Fibroblast of lung (primary cell): ENCODE results near the gene MAGI2. TPM values are rescaled to one million over a fixed set of nuclear protein-coding genes. Genes with fewer than 3 reads are reported as not detected.

Experiments used
- DNase-seq, 2 donors: peaks; one replicate each; pipeline versions ENCODE4 v3.0.0 to v3.0.0-alpha.2; 2010; ENCODE audit warnings: low read depth in 2 of 2
- H2AFZ ChIP-seq: 2 replicates; pipeline ENCODE4 v1.5.1; 2012; ENCODE audit warnings: low read length, control low read depth, inconsistent platforms
- H3K27ac ChIP-seq: 2 replicates; pipeline ENCODE4 v1.5.1; 2011; ENCODE audit warnings: low read length, control low read depth; ENCODE audit not compliant: insufficient read depth
- H3K27me3 ChIP-seq: 2 replicates; pipeline ENCODE4 v1.5.1; 2011; ENCODE audit warnings: mild to moderate bottlenecking, low read length; ENCODE audit not compliant: control insufficient read depth, insufficient read depth
- H3K36me3 ChIP-seq: 2 replicates; pipeline ENCODE4 v1.5.1; 2011; ENCODE audit warnings: low read length; ENCODE audit not compliant: control insufficient read depth, insufficient read depth
- H3K4me1 ChIP-seq: 2 replicates; pipeline ENCODE4 v1.5.1; 2011; ENCODE audit warnings: low read length; ENCODE audit not compliant: control insufficient read depth, insufficient read depth; ENCODE audit errors: extremely low read depth
- H3K4me2 ChIP-seq: 2 replicates; pipeline ENCODE4 v1.5.1; 2011; ENCODE audit warnings: low read length, control low read depth; ENCODE audit not compliant: insufficient read depth; ENCODE audit errors: extremely low read depth
- H3K4me3 ChIP-seq, 4 experiments: fragments of 200-600 bp in 1 of 4; sonication (generic) in 1 of 4; replicated peaks in 1 of 4; 2 replicates each; pipeline ENCODE4 v1.5.1; 2011 to 2016; ENCODE audit warnings: low read length in 4 of 4, low read depth in 3 of 4, mild to moderate bottlenecking in 3 of 4, control low read depth in 2 of 4, inconsistent platforms in 1 of 4, mixed read lengths in 1 of 4; ENCODE audit not compliant: insufficient read depth in 1 of 4; ENCODE audit errors: control extremely low read depth in 1 of 4
- H3K79me2 ChIP-seq: 2 replicates; pipeline ENCODE4 v1.5.1; 2012; ENCODE audit warnings: mild to moderate bottlenecking, low read length, inconsistent platforms; ENCODE audit not compliant: control insufficient read depth, insufficient read depth
- H3K9ac ChIP-seq: 2 replicates; pipeline ENCODE4 v1.5.1; 2011; ENCODE audit warnings: mild to moderate bottlenecking, low read length, control low read depth; ENCODE audit not compliant: insufficient read depth
- H3K9me3 ChIP-seq: 2 replicates; pipeline ENCODE4 v1.5.1; 2012; ENCODE audit warnings: low read depth, low read length; ENCODE audit not compliant: control insufficient read depth, insufficient read depth
- H4K20me1 ChIP-seq: 2 replicates; pipeline ENCODE4 v1.5.1; 2011; ENCODE audit warnings: low read length; ENCODE audit not compliant: control insufficient read depth, insufficient read depth; ENCODE audit errors: extremely low read depth
- EZH2 ChIP-seq: IDR thresholded peaks from 2 replicates; pipeline ENCODE4 v1.5.1; 2012; ENCODE audit warnings: low read length, control low read depth, mild to moderate bottlenecking; ENCODE audit errors: missing control alignments
- polyA plus RNA-seq, 2 donors: library from polyadenylated mRNA; depleted of rRNA in 1 of 2; stranded (reverse) in 1 of 2; unstranded in 1 of 2; fragments of >200 nt; gene quantifications; 2 replicates each; pipeline ENCODE4 v1.2.1, GENCODE V29; 2011 to 2012; ENCODE audit warnings: missing spikeins in 1 of 2
- total RNA-seq: library from RNA; depleted of rRNA; stranded (reverse); fragments of >200 nt; gene quantifications from 2 replicates; pipeline ENCODE4 v1.2.1, GENCODE V29; 2014
- TF ChIP-seq, protein P1 (sequence below), 2 donors: IDR thresholded peaks in 1 of 2; conservative IDR thresholded peaks in 1 of 2; 1 replicate in 1 of 2; 2 replicates in 1 of 2; pipeline ENCODE4 v1.5.1; 2011 to 2012; ENCODE audit warnings: low read length in 2 of 2, control low read depth in 1 of 2, inconsistent platforms in 1 of 2, low read depth in 1 of 2, mild to moderate bottlenecking in 1 of 2

Gene MAGI2
- total and polyA plus RNA-seq, 2 donors (not counting 1 experiment from before 2014, with no cell fraction given) = 1.8 to 17.0 TPM

DNA sequence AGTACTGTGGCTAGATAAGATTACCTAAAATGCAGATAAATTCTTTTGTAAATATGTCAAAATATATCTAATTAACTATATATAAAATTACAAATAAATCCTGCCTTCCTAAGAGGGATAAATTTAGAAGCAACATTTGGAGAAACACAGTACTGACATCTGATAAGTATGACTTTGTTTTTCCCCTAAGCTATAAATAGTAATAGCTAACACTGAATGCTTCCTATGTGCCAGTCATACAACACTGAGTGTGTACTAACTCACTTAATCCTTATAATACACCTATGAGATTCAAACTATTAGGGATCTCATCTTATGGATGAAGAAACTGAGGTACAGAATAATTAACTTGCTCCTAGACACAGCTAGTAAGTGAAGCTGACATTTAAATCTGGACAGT is 733.4 kb downstream of the MAGI2 start:
- DNase-seq = no peak
- H3K9me3 ChIP-seq = no peaks in the 10 kb centered on the region
- H3K27me3 ChIP-seq = no peaks in the 10 kb centered on the region
- no peaks in the 10 kb centered on the region for H4K20me1 ChIP-seq
- no peaks in the 10 kb centered on the region for H3K36me3 ChIP-seq
- no peak overlapping the region for H3K27ac ChIP-seq
- H3K4me1 ChIP-seq = no peaks in the 10 kb centered on the region
- H2AFZ ChIP-seq = no peak overlapping the region
- H3K4me2 ChIP-seq = no peak overlapping the region
- no peak for TF ChIP-seq EZH2
- TF ChIP-seq, protein P1, sequence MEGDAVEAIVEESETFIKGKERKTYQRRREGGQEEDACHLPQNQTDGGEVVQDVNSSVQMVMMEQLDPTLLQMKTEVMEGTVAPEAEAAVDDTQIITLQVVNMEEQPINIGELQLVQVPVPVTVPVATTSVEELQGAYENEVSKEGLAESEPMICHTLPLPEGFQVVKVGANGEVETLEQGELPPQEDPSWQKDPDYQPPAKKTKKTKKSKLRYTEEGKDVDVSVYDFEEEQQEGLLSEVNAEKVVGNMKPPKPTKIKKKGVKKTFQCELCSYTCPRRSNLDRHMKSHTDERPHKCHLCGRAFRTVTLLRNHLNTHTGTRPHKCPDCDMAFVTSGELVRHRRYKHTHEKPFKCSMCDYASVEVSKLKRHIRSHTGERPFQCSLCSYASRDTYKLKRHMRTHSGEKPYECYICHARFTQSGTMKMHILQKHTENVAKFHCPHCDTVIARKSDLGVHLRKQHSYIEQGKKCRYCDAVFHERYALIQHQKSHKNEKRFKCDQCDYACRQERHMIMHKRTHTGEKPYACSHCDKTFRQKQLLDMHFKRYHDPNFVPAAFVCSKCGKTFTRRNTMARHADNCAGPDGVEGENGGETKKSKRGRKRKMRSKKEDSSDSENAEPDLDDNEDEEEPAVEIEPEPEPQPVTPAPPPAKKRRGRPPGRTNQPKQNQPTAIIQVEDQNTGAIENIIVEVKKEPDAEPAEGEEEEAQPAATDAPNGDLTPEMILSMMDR (conservative IDR thresholded peaks at IDR 0.05 in 1 of 2, IDR thresholded peaks at IDR 0.05 in 1 of 2; ENCODE audit: low read depth in 1 of 2, low read length in 2 of 2) = no peak
- no peak overlapping the region for H3K9ac ChIP-seq
- no peaks in the 10 kb centered on the region for H3K79me2 ChIP-seq
- H3K4me3 ChIP-seq = no peak overlapping the region

DNA sequence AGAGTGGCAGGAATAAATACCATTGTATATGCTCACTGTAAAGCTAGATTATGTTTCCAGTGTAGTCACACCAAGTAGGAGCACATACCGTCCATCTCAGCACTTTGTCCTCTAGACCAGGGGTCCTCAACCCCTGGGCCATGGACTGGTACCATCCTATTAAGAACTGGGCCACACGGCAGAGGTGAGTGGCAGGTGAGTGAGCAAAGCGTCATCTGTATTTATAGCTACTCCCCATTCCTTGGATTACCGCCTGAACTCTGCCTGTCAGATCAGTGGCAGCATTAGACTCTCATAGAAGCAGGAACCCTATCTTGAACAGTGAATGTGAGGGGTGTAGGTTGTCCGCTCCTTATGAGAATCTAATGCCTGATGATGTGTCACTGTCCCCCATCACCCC is 735.3 kb downstream of the MAGI2 start:
- Histone ChIP-seq H3K4me1 (no peaks in the 10 kb centered on the region), H3K4me3 (no peak overlapping the region), H3K36me3 (no peaks in the 10 kb centered on the region), H3K4me2 (no peak overlapping the region), H3K9me3 (no peaks in the 10 kb centered on the region), H3K9ac (no peak overlapping the region), H4K20me1 (no peaks in the 10 kb centered on the region), H3K27me3 (no peaks in the 10 kb centered on the region), H2AFZ (no peak overlapping the region), H3K79me2 (no peaks in the 10 kb centered on the region), H3K27ac (no peak overlapping the region)
- TF ChIP-seq, protein P1 (conservative IDR thresholded peaks at IDR 0.05 in 1 of 2, IDR thresholded peaks at IDR 0.05 in 1 of 2; ENCODE audit: low read depth in 1 of 2, low read length in 2 of 2) = no peak
- TF ChIP-seq EZH2 = no peak
- no peak for DNase-seq

- H3K4me1 ChIP-seq = no peaks in the 10 kb centered on the region
- DNase-seq = peak in 1 of 2 donors; percentile 24
- no peak for TF ChIP-seq EZH2
- TF ChIP-seq, protein P1 (conservative IDR thresholded peaks at IDR 0.05 in 1 of 2, IDR thresholded peaks at IDR 0.05 in 1 of 2; ENCODE audit: low read depth in 1 of 2, low read length in 2 of 2) = no peak
Measured at GRCh38 chr7:78716876-78717275, 736.6 kb downstream of the MAGI2 start.

More at GRCh38 chr7:78716876-78717275, 736.6 kb downstream of the MAGI2 start:
- no peak overlapping the region for H3K4me2 ChIP-seq
- no peaks in the 10 kb centered on the region for H4K20me1 ChIP-seq
- H3K9me3 ChIP-seq = no peaks in the 10 kb centered on the region
- no peaks in the 10 kb centered on the region for H3K79me2 ChIP-seq
- no peak overlapping the region for H3K27ac ChIP-seq
- H3K4me3 ChIP-seq = no peak overlapping the region
- H3K9ac ChIP-seq = no peak overlapping the region
- no peak overlapping the region for H2AFZ ChIP-seq
- H3K36me3 ChIP-seq = no peaks in the 10 kb centered on the region
- no peaks in the 10 kb centered on the region for H3K27me3 ChIP-seq
